ENCODE measurements around the gene FAM216B. TPM values are rescaled to one million over a fixed set of nuclear protein-coding genes. Genes with fewer than 3 reads are reported as not detected.

The FAM216B gene
- polyA plus RNA-seq = not detected

- H3K4me3 ChIP-seq (ENCODE audit: low read depth in 1 of 2, low read length in 2 of 2) = no peak within 1 kb of the TSS
- no peak within 1 kb of the TSS for H3K27ac ChIP-seq (ENCODE audit: low read depth in 2 of 2, low read length in 1 of 2)
- H3K27me3 ChIP-seq (ENCODE audit: control insufficient read depth in 1 of 2, insufficient read depth in 2 of 2, low read length in 2 of 2) = no peaks in the 10 kb centered on the region
- 71 to 72% methylated on average over 3 of the region's 3 CpGs for WGBS, 2 donors
- H3K9me3 ChIP-seq (ENCODE audit: control insufficient read depth in 2 of 2, insufficient read depth in 1 of 2, low read depth in 1 of 2, low read length in 1 of 2) = no peaks in the 10 kb centered on the region
- no peaks in the 10 kb centered on the region for H3K4me1 ChIP-seq (ENCODE audit: control insufficient read depth in 2 of 2, insufficient read depth in 2 of 2, low read length in 1 of 2)
- no peaks in the 10 kb centered on the region for H3K36me3 ChIP-seq (ENCODE audit: control insufficient read depth in 2 of 2, insufficient read depth in 2 of 2, low read length in 1 of 2)
Observed at GRCh38 chr13:42781352-42781751, at the start of gene FAM216B. TSS of gene FAM216B (plus strand) at chr13:42781584. CDS start at chr13:42784068, 2,484 bp downstream.

- H3K27me3 ChIP-seq (ENCODE audit: control insufficient read depth in 1 of 2, insufficient read depth in 2 of 2, low read length in 2 of 2) = no peaks in the 10 kb centered on the region
- no peak overlapping the region for H3K27ac ChIP-seq (ENCODE audit: low read depth in 2 of 2, low read length in 1 of 2)
- no peaks in the 10 kb centered on the region for H3K4me1 ChIP-seq (ENCODE audit: control insufficient read depth in 2 of 2, insufficient read depth in 2 of 2, low read length in 1 of 2)
- H3K36me3 ChIP-seq (ENCODE audit: control insufficient read depth in 2 of 2, insufficient read depth in 2 of 2, low read length in 1 of 2) = no peaks in the 10 kb centered on the region
- H3K9me3 ChIP-seq (ENCODE audit: control insufficient read depth in 2 of 2, insufficient read depth in 1 of 2, low read depth in 1 of 2, low read length in 1 of 2) = no peaks in the 10 kb centered on the region
- no peak overlapping the region for H3K4me3 ChIP-seq (ENCODE audit: low read depth in 1 of 2, low read length in 2 of 2)
Observed at GRCh38 chr13:42732073-42732472, 49.3 kb upstream of the FAM216B start.

GRCh38 chr13:42733046-42733445, 48.3 kb upstream of the FAM216B start:
- Histone ChIP-seq H3K27me3 (ENCODE audit: control insufficient read depth in 1 of 2, insufficient read depth in 2 of 2, low read length in 2 of 2) (no peaks in the 10 kb centered on the region), H3K4me1 (ENCODE audit: control insufficient read depth in 2 of 2, insufficient read depth in 2 of 2, low read length in 1 of 2) (no peaks in the 10 kb centered on the region), H3K27ac (ENCODE audit: low read depth in 2 of 2, low read length in 1 of 2) (no peak overlapping the region), H3K36me3 (ENCODE audit: control insufficient read depth in 2 of 2, insufficient read depth in 2 of 2, low read length in 1 of 2) (no peaks in the 10 kb centered on the region), H3K4me3 (ENCODE audit: low read depth in 1 of 2, low read length in 2 of 2) (no peak overlapping the region), H3K9me3 (ENCODE audit: control insufficient read depth in 2 of 2, insufficient read depth in 1 of 2, low read depth in 1 of 2, low read length in 1 of 2) (no peaks in the 10 kb centered on the region)
- 93 to 95% methylated on average over 2 of the region's 2 CpGs for WGBS, 2 donors

GRCh38 chr13:42735010-42735409, 46.4 kb upstream of the FAM216B start:
- H3K27me3 ChIP-seq (ENCODE audit: control insufficient read depth in 1 of 2, insufficient read depth in 2 of 2, low read length in 2 of 2) = no peaks in the 10 kb centered on the region
- H3K9me3 ChIP-seq (ENCODE audit: control insufficient read depth in 2 of 2, insufficient read depth in 1 of 2, low read depth in 1 of 2, low read length in 1 of 2) = no peaks in the 10 kb centered on the region
- no peaks in the 10 kb centered on the region for H3K4me1 ChIP-seq (ENCODE audit: control insufficient read depth in 2 of 2, insufficient read depth in 2 of 2, low read length in 1 of 2)
- no peaks in the 10 kb centered on the region for H3K36me3 ChIP-seq (ENCODE audit: control insufficient read depth in 2 of 2, insufficient read depth in 2 of 2, low read length in 1 of 2)
- no peak overlapping the region for H3K4me3 ChIP-seq (ENCODE audit: low read depth in 1 of 2, low read length in 2 of 2)
- 79% methylated on average over 3 of the region's 3 CpGs for WGBS, 2 donors
- no peak overlapping the region for H3K27ac ChIP-seq (ENCODE audit: low read depth in 2 of 2, low read length in 1 of 2)

- Histone ChIP-seq H3K27me3 (ENCODE audit: control insufficient read depth in 1 of 2, insufficient read depth in 2 of 2, low read length in 2 of 2) (no peaks in the 10 kb centered on the region), H3K27ac (ENCODE audit: low read depth in 2 of 2, low read length in 1 of 2) (no peak overlapping the region), H3K36me3 (ENCODE audit: control insufficient read depth in 2 of 2, insufficient read depth in 2 of 2, low read length in 1 of 2) (no peaks in the 10 kb centered on the region), H3K9me3 (ENCODE audit: control insufficient read depth in 2 of 2, insufficient read depth in 1 of 2, low read depth in 1 of 2, low read length in 1 of 2) (peaks cover 0 to 2% of the 10 kb centered on the region in 2 donors), H3K4me3 (ENCODE audit: low read depth in 1 of 2, low read length in 2 of 2) (no peak overlapping the region), H3K4me1 (ENCODE audit: control insufficient read depth in 2 of 2, insufficient read depth in 2 of 2, low read length in 1 of 2) (no peaks in the 10 kb centered on the region)
- WGBS, 2 donors = 22 to 49% methylated on average over 1 of the region's 1 CpG
Observed at GRCh38 chr13:42740753-42741152, 40.6 kb upstream of the FAM216B start.

- no peaks in the 10 kb centered on the region for H3K36me3 ChIP-seq (ENCODE audit: control insufficient read depth in 2 of 2, insufficient read depth in 2 of 2, low read length in 1 of 2)
- H3K9me3 ChIP-seq (ENCODE audit: control insufficient read depth in 2 of 2, insufficient read depth in 1 of 2, low read depth in 1 of 2, low read length in 1 of 2) = peaks cover 0 to 2% of the 10 kb centered on the region in 2 donors
- no peak overlapping the region for H3K4me3 ChIP-seq (ENCODE audit: low read depth in 1 of 2, low read length in 2 of 2)
- H3K27me3 ChIP-seq (ENCODE audit: control insufficient read depth in 1 of 2, insufficient read depth in 2 of 2, low read length in 2 of 2) = no peaks in the 10 kb centered on the region
- WGBS, 2 donors = 81 to 91% methylated on average over 2 of the region's 2 CpGs
- H3K27ac ChIP-seq (ENCODE audit: low read depth in 2 of 2, low read length in 1 of 2) = no peak overlapping the region
- no peaks in the 10 kb centered on the region for H3K4me1 ChIP-seq (ENCODE audit: control insufficient read depth in 2 of 2, insufficient read depth in 2 of 2, low read length in 1 of 2)
Observed at GRCh38 chr13:42741914-42742313, 39.5 kb upstream of the FAM216B start.

GRCh38 chr13:42745655-42746054, 35.7 kb upstream of the FAM216B start:
- peaks cover 0 to 2% of the 10 kb centered on the region in 2 donors for H3K9me3 ChIP-seq (ENCODE audit: control insufficient read depth in 2 of 2, insufficient read depth in 1 of 2, low read depth in 1 of 2, low read length in 1 of 2)
- no peak overlapping the region for H3K27ac ChIP-seq (ENCODE audit: low read depth in 2 of 2, low read length in 1 of 2)
- no peaks in the 10 kb centered on the region for H3K27me3 ChIP-seq (ENCODE audit: control insufficient read depth in 1 of 2, insufficient read depth in 2 of 2, low read length in 2 of 2)
- H3K36me3 ChIP-seq (ENCODE audit: control insufficient read depth in 2 of 2, insufficient read depth in 2 of 2, low read length in 1 of 2) = no peaks in the 10 kb centered on the region
- no peak overlapping the region for H3K4me3 ChIP-seq (ENCODE audit: low read depth in 1 of 2, low read length in 2 of 2)
- no peaks in the 10 kb centered on the region for H3K4me1 ChIP-seq (ENCODE audit: control insufficient read depth in 2 of 2, insufficient read depth in 2 of 2, low read length in 1 of 2)
- WGBS, 2 donors = 91 to 96% methylated on average over 6 of the region's 6 CpGs

- no peak overlapping the region for H3K4me3 ChIP-seq (ENCODE audit: low read depth in 1 of 2, low read length in 2 of 2)
- H3K36me3 ChIP-seq (ENCODE audit: control insufficient read depth in 2 of 2, insufficient read depth in 2 of 2, low read length in 1 of 2) = no peaks in the 10 kb centered on the region
- no peaks in the 10 kb centered on the region for H3K4me1 ChIP-seq (ENCODE audit: control insufficient read depth in 2 of 2, insufficient read depth in 2 of 2, low read length in 1 of 2)
- WGBS, 2 donors = 77 to 78% methylated on average over 2 of the region's 2 CpGs
- no peaks in the 10 kb centered on the region for H3K27me3 ChIP-seq (ENCODE audit: control insufficient read depth in 1 of 2, insufficient read depth in 2 of 2, low read length in 2 of 2)
- peaks cover 0 to 2% of the 10 kb centered on the region in 2 donors for H3K9me3 ChIP-seq (ENCODE audit: control insufficient read depth in 2 of 2, insufficient read depth in 1 of 2, low read depth in 1 of 2, low read length in 1 of 2)
- no peak overlapping the region for H3K27ac ChIP-seq (ENCODE audit: low read depth in 2 of 2, low read length in 1 of 2)
Observed at GRCh38 chr13:42746866-42747265, 34.5 kb upstream of the FAM216B start.

GRCh38 chr13:42747399-42747873, 33.9 kb upstream of the FAM216B start:
- peaks cover 0 to 2% of the 10 kb centered on the region in 2 donors for H3K9me3 ChIP-seq (ENCODE audit: control insufficient read depth in 2 of 2, insufficient read depth in 1 of 2, low read depth in 1 of 2, low read length in 1 of 2)
- H3K4me3 ChIP-seq (ENCODE audit: low read depth in 1 of 2, low read length in 2 of 2) = no peak overlapping the region
- no peaks in the 10 kb centered on the region for H3K36me3 ChIP-seq (ENCODE audit: control insufficient read depth in 2 of 2, insufficient read depth in 2 of 2, low read length in 1 of 2)
- H3K27ac ChIP-seq (ENCODE audit: low read depth in 2 of 2, low read length in 1 of 2) = no peak overlapping the region
- H3K27me3 ChIP-seq (ENCODE audit: control insufficient read depth in 1 of 2, insufficient read depth in 2 of 2, low read length in 2 of 2) = no peaks in the 10 kb centered on the region
- 37 to 54% methylated on average over 4 of the region's 4 CpGs for WGBS, 2 donors
- no peaks in the 10 kb centered on the region for H3K4me1 ChIP-seq (ENCODE audit: control insufficient read depth in 2 of 2, insufficient read depth in 2 of 2, low read length in 1 of 2)

- no peaks in the 10 kb centered on the region for H3K36me3 ChIP-seq (ENCODE audit: control insufficient read depth in 2 of 2, insufficient read depth in 2 of 2, low read length in 1 of 2)
- H3K27me3 ChIP-seq (ENCODE audit: control insufficient read depth in 1 of 2, insufficient read depth in 2 of 2, low read length in 2 of 2) = no peaks in the 10 kb centered on the region
- 33 to 47% methylated on average over 5 of the region's 5 CpGs for WGBS, 2 donors
- no peak overlapping the region for H3K27ac ChIP-seq (ENCODE audit: low read depth in 2 of 2, low read length in 1 of 2)
- no peak overlapping the region for H3K4me3 ChIP-seq (ENCODE audit: low read depth in 1 of 2, low read length in 2 of 2)
- no peaks in the 10 kb centered on the region for H3K9me3 ChIP-seq (ENCODE audit: control insufficient read depth in 2 of 2, insufficient read depth in 1 of 2, low read depth in 1 of 2, low read length in 1 of 2)
- H3K4me1 ChIP-seq (ENCODE audit: control insufficient read depth in 2 of 2, insufficient read depth in 2 of 2, low read length in 1 of 2) = no peaks in the 10 kb centered on the region
Observed at GRCh38 chr13:42750794-42751193, 30.6 kb upstream of the FAM216B start.

Data from esophagus (tissue), 2 donors.